Measurements from ENCODE around the gene TRMT1L.

DNA sequence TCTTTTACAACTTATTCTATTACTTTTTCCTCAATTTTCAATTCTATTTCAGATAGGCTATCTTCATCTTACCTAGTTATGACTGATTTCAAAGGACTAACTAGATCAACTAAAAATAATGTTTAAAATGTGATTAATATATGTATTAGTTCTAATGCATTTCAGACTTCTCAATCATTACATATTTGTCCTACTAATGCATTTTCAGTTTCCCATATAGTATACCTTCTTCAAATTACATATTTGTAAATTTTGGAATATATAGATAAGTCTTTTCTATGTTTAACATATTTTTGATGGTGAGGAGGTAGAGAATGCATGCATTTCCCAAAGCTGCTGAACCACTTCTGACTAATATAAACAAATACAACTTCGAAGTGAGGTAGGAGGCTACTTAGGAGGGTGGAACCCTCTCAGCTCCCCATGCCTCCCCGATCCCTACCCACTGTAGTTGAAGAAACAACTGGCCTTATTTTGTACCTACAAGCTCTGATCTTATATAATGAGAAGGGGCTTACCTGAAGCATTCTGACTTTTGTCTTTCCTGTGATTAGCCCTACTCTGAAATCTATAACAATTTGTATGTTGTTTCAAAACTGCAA, 1.7 kb downstream of the TRMT1L start:
- TF ChIP-seq, protein P1, sequence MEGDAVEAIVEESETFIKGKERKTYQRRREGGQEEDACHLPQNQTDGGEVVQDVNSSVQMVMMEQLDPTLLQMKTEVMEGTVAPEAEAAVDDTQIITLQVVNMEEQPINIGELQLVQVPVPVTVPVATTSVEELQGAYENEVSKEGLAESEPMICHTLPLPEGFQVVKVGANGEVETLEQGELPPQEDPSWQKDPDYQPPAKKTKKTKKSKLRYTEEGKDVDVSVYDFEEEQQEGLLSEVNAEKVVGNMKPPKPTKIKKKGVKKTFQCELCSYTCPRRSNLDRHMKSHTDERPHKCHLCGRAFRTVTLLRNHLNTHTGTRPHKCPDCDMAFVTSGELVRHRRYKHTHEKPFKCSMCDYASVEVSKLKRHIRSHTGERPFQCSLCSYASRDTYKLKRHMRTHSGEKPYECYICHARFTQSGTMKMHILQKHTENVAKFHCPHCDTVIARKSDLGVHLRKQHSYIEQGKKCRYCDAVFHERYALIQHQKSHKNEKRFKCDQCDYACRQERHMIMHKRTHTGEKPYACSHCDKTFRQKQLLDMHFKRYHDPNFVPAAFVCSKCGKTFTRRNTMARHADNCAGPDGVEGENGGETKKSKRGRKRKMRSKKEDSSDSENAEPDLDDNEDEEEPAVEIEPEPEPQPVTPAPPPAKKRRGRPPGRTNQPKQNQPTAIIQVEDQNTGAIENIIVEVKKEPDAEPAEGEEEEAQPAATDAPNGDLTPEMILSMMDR (IDR thresholded peaks at IDR 0.05): no peak
- no peak for TF ChIP-seq POLR2A (IDR thresholded peaks at IDR 0.05)
